ENCODE data around the gene AHNAK2. TPM values are rescaled to one million over a fixed set of nuclear protein-coding genes. Genes with fewer than 3 reads are reported as not detected.
A peak's percentile ranks its signal among the peaks of the same experiment; 100 is the strongest.

Gene AHNAK2
- total and polyA plus RNA-seq, 9 of the 15 experiments (the other 6 are each of a cell fraction or from before 2014, with no cell fraction given): 0.04 to 0.09 (median 0.04) TPM; not detected in 6

DNA sequence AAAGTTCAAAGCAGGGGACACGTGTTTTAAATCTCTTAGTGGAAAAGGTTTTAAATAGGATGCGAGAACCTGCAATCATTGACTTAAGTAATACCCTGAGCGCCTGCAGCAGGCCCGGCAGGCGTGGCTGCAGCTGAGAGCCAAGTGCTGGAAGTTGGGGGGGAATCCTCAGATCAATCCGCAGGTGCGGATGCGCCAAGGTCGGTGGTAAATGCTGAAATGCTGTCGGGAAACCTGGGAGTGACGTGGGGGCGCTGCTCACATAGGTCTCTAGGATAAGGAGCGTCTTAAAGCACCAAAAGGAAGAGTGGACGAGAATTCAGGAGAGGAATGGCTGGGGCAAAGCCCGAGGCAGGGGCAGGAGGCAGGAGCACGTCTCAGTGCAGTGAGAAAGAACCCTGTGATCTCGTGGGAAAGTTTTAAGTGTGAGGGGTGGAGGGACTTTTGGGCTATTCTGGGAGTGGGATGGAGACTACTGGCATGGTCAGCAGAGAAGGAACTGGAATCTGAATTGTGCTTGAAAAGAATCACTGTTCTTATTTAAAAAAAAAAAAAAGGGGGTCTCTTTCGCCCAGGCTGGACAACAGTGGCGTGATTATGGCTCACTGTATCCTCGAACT, 43.6 kb upstream of the AHNAK2 start (continued):
- TF ChIP-seq, protein P1, sequence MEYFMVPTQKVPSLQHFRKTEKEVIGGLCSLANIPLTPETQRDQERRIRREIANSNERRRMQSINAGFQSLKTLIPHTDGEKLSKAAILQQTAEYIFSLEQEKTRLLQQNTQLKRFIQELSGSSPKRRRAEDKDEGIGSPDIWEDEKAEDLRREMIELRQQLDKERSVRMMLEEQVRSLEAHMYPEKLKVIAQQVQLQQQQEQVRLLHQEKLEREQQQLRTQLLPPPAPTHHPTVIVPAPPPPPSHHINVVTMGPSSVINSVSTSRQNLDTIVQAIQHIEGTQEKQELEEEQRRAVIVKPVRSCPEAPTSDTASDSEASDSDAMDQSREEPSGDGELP (CRISPR knock-in tag; IDR thresholded peaks at IDR 0.05; ENCODE audit: borderline replicate concordance): peak; percentile 60
- TF ChIP-seq ZNF282 (CRISPR knock-in tag; IDR thresholded peaks at IDR 0.05) (no peak), KHSRP (IDR thresholded peaks at IDR 0.05) (no peak), ZNF274 (IDR thresholded peaks at IDR 0.05; ENCODE audit: borderline replicate concordance, low read depth, low read length) (no peak), CREM (IDR thresholded peaks at IDR 0.05; ENCODE audit: low read depth) (no peak), SRSF9 (IDR thresholded peaks at IDR 0.05; ENCODE audit: borderline replicate concordance, low read depth, low read length) (no peak), TEAD1 (CRISPR knock-in tag; IDR thresholded peaks at IDR 0.05) (no peak), RBM34 (IDR thresholded peaks at IDR 0.05; ENCODE audit: borderline replicate concordance, insufficient read depth, low read length) (no peak), MAZ (CRISPR knock-in tag; conservative IDR thresholded peaks at IDR 0.05 in 1 of 2, IDR thresholded peaks at IDR 0.05 in 1 of 2) (0 out of 4 replicates have a peak, but pooled peaks of 1 of the 2 experiments have one; percentile 30), PHF21A (IDR thresholded peaks at IDR 0.05; ENCODE audit: borderline replicate concordance, low read depth) (no peak), NCOA4 (IDR thresholded peaks at IDR 0.05; ENCODE audit: partially characterized antibody) (no peak), TBP (optimal IDR thresholded peaks at IDR 0.05; ENCODE audit: low read depth, low read length) (peak; percentile 9), MXI1 (IDR thresholded peaks at IDR 0.05; ENCODE audit: low read depth, low read length) (no peak), EP400 (IDR thresholded peaks at IDR 0.05) (peak; percentile 70), MCM7 (IDR thresholded peaks at IDR 0.05) (no peak), ELF2 (CRISPR knock-in tag; IDR thresholded peaks at IDR 0.05) (no peak), TRIM24 (IDR thresholded peaks at IDR 0.05) (no peak), ZNF764 (CRISPR knock-in tag; IDR thresholded peaks at IDR 0.05; ENCODE audit: low read depth) (no peak), ZNF76 (CRISPR knock-in tag; IDR thresholded peaks at IDR 0.05; ENCODE audit: borderline replicate concordance) (no peak), ARNT (IDR thresholded peaks at IDR 0.05) (peak in 1 of 2 experiments; percentile 34; a peak in 1 of 4 replicates), L3MBTL2 (IDR thresholded peaks at IDR 0.05) (peak; percentile 59; the same call in 1 of the 2 replicates), U2AF1 (optimal IDR thresholded peaks at IDR 0.05; ENCODE audit: low read depth, low read length) (no peak), NCOA1 (IDR thresholded peaks at IDR 0.05; ENCODE audit: low read depth) (no peak)
- TF ChIP-seq, protein P2, sequence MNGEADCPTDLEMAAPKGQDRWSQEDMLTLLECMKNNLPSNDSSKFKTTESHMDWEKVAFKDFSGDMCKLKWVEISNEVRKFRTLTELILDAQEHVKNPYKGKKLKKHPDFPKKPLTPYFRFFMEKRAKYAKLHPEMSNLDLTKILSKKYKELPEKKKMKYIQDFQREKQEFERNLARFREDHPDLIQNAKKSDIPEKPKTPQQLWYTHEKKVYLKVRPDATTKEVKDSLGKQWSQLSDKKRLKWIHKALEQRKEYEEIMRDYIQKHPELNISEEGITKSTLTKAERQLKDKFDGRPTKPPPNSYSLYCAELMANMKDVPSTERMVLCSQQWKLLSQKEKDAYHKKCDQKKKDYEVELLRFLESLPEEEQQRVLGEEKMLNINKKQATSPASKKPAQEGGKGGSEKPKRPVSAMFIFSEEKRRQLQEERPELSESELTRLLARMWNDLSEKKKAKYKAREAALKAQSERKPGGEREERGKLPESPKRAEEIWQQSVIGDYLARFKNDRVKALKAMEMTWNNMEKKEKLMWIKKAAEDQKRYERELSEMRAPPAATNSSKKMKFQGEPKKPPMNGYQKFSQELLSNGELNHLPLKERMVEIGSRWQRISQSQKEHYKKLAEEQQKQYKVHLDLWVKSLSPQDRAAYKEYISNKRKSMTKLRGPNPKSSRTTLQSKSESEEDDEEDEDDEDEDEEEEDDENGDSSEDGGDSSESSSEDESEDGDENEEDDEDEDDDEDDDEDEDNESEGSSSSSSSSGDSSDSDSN (IDR thresholded peaks at IDR 0.05; ENCODE audit: borderline replicate concordance in 1 of 2, low read depth in 2 of 2, low read length in 2 of 2): no peak
- TF ChIP-seq, protein P3, sequence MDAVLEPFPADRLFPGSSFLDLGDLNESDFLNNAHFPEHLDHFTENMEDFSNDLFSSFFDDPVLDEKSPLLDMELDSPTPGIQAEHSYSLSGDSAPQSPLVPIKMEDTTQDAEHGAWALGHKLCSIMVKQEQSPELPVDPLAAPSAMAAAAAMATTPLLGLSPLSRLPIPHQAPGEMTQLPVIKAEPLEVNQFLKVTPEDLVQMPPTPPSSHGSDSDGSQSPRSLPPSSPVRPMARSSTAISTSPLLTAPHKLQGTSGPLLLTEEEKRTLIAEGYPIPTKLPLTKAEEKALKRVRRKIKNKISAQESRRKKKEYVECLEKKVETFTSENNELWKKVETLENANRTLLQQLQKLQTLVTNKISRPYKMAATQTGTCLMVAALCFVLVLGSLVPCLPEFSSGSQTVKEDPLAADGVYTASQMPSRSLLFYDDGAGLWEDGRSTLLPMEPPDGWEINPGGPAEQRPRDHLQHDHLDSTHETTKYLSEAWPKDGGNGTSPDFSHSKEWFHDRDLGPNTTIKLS (IDR thresholded peaks at IDR 0.05; ENCODE audit: borderline replicate concordance, low read depth): 0 out of 2 replicates have a peak, but pooled peaks have one; percentile 56
- TF ChIP-seq, protein P4, sequence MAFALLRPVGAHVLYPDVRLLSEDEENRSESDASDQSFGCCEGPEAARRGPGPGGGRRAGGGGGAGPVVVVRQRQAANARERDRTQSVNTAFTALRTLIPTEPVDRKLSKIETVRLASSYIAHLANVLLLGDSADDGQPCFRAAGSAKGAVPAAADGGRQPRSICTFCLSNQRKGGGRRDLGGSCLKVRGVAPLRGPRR (CRISPR knock-in tag; IDR thresholded peaks at IDR 0.05): no peak

All from K562 (cell line).